PC-9 (cell line): ENCODE data around the gene MALAT1.

Experiments used
- CTCF ChIP-seq: fragments of 200-600 bp; sonication (generic); conservative IDR thresholded peaks from 2 replicates; pipeline ENCODE4 v1.6.1; 2017; ENCODE audit warnings: mixed run types, antibody characterized with exemption, mild to moderate bottlenecking, moderate library complexity
- EZH2 ChIP-seq: fragments of 200-600 bp; sonication (generic); IDR thresholded peaks from 2 replicates; pipeline ENCODE4 v1.8.0; 2017; ENCODE audit warnings: antibody characterized with exemption, low read depth

- no peak for TF ChIP-seq EZH2
- TF ChIP-seq CTCF, result no peak
Measured at GRCh38 chr11:65488273-65489034, 10.4 kb upstream of the MALAT1 start.
